GM18951 (cell line): ENCODE data around the gene OS9.
A peak's percentile ranks its signal among the peaks of the same experiment; 100 is the strongest.

Experiments used
- POLR2A ChIP-seq: IDR thresholded peaks from 4 replicates; pipeline ENCODE4 v1.6.1; 2011; ENCODE audit warnings: mild to moderate bottlenecking; ENCODE audit not compliant: insufficient read length, insufficient read depth; ENCODE audit errors: extremely low read depth
- in situ Hi-C: fragments of 300-500 bp; cut with MboI; formaldehyde crosslinking; loops from one replicate; pipeline ENCODE4 v1.12.0; 2022; ENCODE audit warnings: low sequenced_read_pairs, mixed read lengths, inconsistent platforms; ENCODE audit not compliant: unreplicated experiment

Gene OS9

DNA sequence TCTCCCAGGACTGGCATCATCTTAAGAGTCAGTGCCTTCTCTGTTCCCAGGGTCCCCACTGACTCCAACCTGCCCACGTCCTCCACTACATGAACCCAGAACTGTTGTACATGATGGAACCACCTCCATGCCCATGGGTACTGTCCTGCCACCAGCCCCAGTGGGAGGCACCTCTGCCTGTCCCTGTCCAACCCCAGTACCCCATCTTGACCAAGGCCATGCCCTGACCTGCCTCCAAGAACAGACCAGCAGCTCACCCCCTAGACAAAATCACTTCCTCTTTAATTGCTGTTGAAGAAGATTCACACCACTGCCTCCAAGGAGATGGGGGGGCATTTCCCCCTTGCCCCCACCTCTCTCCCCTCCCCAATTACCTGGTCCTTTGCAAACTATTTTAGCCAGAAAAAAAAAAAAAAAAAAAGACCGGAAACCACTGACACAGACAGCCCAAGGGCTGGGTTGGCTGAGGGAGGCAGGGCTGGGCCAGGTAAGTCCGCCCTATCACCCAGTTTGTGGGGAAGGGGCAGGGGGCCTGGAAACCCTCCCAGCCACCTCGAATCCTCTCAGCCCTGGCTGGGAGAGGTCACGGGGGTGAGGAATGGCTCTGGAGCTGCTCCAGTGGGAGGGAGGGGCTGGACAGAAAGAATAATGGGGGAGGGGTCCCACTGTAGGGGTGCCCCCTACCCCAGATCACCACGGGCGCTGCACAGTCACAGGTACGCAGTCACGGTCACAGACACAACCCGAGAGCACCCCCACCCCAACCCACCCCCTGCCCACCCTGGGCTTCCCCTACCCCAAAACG is 31.2 kb downstream of the OS9 start:
- TF ChIP-seq POLR2A: peak; percentile 6
- in situ Hi-C loops: no loop called here

DNA sequence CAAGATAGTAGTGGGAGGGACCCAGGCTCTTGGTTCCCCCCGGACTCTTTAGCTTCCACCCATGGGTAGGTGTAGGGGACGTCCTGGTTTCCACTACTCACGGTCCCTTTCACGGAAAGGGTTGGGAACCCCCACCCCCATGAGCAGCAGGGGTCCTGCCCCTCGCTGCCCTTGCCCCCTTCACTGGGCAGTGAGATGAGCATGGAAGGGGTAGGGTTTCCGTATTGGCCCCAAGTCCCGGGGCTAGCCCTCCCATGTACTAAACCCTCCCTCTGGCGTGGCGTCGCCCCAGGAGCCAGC is 31.9 kb downstream of the OS9 start:
- no peak for TF ChIP-seq POLR2A
- in situ Hi-C loops: no loop called here

DNA sequence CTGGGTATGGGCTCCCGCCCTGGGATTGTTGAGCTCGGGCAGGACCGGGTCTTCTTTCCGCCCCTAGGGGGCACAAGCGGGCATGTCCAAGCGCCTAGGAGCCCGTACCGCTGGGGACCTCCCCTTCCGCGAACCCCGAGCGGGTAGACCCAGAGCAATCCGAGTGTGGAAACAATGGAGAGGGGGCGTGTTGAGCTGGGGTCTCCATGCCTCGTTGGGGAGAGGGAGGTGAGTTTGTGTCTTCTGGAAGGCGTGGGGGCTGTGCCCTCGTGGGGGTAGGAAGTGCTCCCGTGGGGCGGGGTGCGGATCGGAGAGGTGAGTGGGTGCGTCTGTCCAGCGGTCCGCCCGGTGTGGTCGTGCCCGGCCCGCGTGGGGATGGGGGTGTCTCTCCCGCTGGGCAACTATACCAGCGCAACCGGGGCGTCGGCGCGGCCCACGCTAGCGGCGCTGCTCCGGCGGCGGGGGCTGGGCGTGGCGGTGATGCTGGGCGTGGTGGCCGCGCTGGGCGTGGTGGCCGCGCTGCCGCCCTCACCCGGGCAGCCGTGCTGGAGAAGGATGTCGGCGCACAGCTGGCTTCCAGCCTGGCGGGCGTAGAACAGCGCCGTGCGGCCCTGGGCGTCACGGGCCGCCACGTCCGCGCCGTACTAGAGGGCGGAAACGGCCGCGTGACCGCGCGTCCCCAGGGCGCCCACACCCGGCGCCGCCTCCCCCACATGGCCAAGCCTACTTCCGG is 32.4 kb downstream of the OS9 start:
- in situ Hi-C loops: no loop called here
- no peak for TF ChIP-seq POLR2A

DNA sequence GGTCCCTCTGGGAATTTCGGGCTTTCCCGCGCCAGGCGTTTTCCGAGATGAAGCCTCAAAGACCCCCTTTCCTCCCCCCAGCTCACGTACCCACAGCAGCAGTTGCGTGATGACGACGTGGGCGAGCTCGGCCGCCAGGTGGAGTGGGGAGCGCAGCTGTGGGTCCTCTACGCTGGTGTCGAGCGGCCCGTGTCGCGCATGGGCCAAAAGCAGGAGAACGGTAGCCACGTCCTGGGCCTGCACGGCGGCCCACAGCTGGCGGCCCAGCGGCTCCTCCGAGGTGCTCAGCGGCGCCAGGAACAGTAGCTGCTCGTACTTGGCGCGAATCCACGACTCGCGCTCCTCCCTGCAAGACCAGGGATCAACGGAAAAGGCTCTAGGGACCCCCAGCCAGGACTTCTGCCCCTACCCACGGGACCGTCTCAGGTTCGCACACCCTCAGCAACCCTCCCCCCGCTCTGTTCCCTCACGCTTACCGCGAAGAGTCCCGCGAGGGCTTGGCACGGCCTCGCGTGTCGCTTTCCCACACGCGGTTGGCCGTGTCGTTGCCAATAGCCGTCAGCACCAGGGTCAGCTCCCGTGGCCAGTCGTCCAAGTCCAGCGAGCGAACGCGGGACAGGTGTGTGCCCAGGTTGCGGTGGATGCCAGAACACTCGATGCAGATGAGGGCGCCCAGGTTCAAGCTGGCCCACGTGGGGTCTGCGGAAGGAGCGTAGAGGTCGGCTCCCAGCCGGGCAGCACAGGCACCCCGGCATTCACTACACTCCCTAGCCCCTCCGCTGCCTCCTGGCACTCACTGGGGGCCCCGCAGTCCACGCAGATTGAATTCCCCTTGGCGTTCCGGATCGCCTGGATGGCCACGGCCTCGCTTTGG is 33.2 kb downstream of the OS9 start:
- in situ Hi-C loops: no loop called here
- TF ChIP-seq POLR2A: no peak

DNA sequence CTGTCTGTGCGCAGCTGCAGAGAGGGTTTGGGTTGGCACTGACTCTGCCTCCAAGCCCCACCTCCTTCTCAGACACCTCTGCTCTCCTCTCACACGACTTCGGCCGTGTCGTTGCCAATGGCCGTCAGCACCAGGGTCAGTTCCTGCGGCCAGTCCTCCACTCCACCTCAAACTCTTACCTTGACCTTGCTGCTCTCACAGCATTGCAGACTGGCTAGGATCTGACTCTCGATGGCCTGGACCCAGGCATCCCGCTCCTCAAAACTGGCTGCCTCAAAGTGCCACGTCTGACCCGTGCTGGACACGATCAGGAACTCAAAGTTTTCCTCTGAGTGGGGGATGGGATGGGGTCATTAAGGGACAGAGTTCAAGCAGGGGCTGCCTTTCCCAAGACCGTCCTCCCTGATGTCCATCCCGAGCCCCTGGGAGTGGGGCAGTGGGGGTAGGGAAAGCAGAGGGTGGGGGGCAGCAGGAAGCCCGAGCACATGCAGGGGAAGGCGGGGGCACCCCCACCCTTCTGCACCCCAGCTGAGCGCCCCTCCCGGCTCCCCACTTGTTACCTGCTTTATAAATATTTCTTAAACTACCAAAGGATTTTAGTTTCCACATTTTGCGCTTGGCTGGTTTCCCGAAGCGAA is 33.9 kb downstream of the OS9 start:
- no peak for TF ChIP-seq POLR2A
- in situ Hi-C loops: no loop called here

DNA sequence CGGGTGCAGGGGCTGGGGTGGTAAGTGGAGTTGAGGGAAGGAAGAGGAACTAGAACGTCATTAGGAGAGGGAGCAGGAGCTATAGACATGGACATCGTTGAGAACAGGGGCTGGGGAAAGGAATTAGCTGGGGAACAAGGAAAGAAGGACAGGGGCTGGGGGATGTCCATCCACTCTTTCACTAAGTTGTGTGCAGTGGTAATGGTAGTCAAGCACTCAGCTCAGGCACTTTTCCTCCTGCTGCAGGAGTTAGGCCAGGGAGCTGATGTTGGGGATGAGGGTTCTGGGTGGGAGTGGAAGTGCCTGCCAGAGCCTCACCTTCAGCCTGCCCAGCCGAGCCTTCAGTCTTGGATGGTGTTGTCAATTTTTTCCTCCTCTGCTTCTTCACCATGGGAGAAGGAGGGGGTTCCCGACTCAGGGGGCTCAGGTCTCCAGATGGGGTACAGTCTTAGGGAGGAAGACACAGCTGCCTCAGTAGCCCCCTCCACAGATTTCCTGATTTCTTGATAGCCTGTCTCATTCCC is 35.5 kb downstream of the OS9 start:
- in situ Hi-C loops: no loop called here
- TF ChIP-seq POLR2A: no peak

DNA sequence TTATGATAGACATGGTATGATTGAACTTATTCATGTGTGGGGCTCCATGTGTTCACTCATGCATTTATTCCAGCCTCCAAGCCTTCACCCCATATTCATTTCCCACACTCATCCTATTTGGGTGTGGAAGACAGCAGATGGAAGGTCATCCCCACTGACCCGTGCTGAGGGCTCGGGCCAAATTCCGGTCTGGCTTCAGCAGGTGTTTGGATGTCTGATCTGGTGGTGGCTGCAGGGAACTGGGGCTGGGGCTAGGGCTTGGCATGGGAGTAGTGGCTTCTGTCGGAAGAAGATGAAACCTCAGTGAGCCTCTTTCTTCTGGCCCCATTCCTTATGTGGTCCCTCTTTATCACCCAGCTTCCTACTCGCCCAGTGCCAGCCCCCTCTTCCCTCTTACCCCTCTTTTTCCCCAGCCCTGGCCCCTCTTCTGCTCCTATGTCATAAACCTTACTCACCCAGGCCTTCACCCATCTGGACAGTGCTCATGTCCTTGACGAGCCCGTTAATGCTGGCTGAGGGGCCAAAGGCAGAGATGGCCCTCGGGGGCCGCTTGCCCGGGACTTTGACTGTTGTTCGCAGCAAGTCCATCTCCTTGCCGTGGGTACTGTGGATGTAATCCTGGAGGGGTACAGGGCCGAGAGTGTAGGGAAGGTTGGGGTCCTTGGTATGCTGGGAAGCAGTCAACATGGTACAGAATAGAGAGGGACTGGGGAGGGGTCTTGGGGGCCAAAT is 36.6 kb downstream of the OS9 start:
- TF ChIP-seq POLR2A: no peak

DNA sequence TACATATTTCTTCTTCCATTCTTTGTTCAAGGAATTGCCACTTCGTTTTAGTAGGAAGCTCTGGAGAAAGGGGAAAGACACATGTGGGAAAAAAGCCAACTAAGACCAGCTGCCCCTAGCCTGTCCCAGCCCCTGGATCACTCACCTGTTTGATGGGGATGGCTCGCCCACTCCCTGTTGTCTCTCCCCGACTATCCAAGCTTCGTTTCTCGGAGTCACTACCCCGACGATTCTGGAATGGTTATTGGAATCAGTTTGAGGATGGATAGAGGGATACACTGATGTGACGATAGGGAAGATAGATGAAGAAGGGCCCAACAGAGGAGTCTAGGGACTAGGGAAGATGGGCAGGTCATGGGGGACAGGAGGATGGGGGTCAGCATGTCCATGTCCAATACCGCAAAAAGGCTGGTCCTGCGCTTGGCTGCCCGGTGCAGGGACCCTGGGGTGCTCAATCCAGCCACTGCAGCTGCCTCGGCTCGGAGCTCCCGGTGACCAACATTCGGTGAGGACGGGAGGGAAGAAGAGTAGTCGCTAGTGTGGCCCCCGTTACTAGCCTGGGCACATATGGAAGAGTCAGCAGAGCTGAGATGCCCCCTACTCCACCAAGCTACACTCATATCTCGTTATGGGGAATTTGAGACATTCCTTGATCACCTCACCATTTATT is 37.6 kb downstream of the OS9 start:
- in situ Hi-C loops: no loop called here
- TF ChIP-seq POLR2A: no peak

More for the DNA sequence above, 36.6 kb downstream of the OS9 start:
- in situ Hi-C loops: no loop called here

DNA sequence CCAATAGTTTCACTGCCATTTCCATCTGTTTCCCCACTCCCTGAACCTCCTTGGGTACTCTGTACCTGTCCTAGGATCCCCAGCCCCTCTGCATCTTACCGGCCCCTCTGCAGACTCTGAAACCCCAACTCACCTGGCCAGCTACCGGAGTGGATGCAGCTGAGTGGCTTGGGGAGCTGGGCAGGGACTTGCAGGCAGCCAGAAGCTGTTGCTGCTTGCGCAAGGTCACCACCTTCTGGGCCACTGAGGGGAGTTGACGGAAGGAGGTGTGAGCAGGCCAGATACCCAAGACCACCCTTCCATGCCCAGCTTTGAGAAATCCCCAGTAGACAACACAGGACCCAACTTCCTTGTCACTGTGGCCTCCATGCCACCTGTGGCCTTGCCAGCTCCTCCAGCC is 38.3 kb downstream of the OS9 start:
- in situ Hi-C loops: no loop called here
- no peak for TF ChIP-seq POLR2A

DNA sequence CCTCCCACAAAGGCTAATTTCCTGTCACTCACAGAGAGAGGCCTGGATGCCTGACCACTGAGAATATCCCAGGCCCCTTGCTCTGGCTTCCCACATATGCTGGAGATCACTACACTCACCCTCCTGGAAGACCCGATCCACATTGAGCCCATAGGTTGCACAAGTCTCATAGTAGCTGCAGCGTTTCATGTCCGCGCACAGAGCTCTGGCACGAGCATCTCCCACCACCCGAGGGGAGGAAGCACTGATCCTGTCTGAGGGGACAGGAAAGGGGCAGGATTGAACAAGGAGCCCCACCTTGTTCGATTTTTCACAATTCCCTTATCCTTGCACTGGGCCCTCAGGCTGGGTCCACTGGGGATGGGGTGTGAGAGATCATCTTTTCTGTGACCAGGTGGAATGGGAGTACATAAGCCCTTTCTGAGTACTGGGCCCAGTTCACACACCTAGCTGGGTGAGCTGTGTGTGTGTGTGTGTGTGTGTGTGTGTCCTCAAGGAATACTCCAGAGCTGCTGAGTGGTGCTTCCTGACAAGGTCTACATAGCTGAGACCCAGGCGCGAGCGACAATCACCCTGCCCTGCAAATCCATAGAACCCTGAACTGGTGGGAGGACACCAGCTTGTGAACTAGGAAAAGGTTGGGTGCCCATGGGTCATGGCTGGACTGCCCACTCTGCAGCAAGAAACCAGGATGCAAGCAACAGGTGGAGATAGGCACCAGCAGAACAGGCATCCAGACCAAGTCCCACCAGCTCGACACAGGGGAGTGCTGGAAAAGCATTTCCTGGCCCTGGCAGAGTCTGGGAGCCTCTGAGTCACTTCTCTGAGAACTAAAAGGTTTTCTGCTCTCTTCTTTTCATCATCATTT is 39.0 kb downstream of the OS9 start:
- in situ Hi-C loops: no loop called here
- TF ChIP-seq POLR2A: no peak

DNA sequence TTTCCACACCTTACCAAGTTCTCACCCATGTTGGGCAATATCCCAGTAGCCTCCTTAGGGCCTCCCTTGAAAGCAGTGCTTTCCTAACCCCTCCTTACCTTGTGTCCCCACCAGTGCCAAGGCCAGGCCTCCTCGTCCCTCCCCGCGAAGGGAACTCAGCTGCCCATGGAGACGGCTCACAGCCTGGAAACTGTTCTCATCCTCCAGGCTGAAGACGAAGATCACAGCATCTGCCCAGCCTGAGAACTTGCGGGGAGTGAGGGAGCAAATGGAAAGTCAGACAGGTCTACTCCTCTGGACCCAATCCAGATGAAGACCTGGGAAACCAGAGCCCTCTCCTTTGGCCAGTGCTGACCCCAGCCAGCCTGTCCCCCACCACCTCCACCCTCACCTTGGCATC is 40.0 kb downstream of the OS9 start:
- no peak for TF ChIP-seq POLR2A
- in situ Hi-C loops: no loop called here

DNA sequence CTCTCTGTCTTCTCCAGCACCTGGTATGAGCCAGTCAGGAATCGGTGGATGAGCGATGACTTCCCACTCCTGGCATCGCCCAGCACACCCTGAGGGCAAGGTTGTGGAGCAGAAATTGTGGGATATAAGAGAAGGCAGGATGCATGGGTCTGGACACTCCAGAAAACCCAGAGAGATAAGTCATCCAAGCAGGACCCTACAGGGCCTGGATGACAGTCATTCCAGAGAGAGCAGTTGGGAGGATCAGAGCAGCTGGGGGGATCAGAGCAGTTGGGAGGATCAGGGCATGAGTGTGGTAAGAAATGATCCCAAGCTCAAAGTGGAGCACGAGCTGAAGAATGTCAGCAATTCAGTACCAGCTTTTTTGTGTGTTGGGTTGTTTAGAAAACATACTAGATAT is 40.7 kb downstream of the OS9 start:
- in situ Hi-C loops: no loop called here
- no peak for TF ChIP-seq POLR2A
